Measurements from ENCODE around the gene DDOST. TPM values are rescaled to one million over a fixed set of nuclear protein-coding genes. Genes with fewer than 3 reads are reported as not detected.

The DDOST gene
- total RNA-seq, 4 donors from 2014 or later, result 70.3 to 157 (median 105) TPM

GRCh38 chr1:20602851-20603450 is 58.2 kb downstream of the DDOST start:
- TF ChIP-seq POLR2A (IDR thresholded peaks at IDR 0.05), result no peak
- TF ChIP-seq CTCF (IDR thresholded peaks at IDR 0.05), result no peak
- TF ChIP-seq POLR2AphosphoS5 (IDR thresholded peaks at IDR 0.05), result no peak
- TF ChIP-seq EP300 (IDR thresholded peaks at IDR 0.05; ENCODE audit: low read depth), result no peak
- WGBS, 2 donors (ENCODE audit: low coverage in 1 of 2), result 85 to 92% methylated on average over 2 to 4 of the region's 4 CpGs
- Histone ChIP-seq H3K36me3 (no peaks in the 10 kb centered on the region), H3K4me3 (no peak overlapping the region), H3K27me3 (no peaks in the 10 kb centered on the region), H3K4me1 (peaks cover 0 to 11% (median 0%) of the 10 kb centered on the region in 4 donors), H3K27ac (peak overlapping the region in 1 of 4 donors; percentile 3), H3K9me3 (no peaks in the 10 kb centered on the region)
- intact Hi-C loops (cut with DNase I; ENCODE audit: low total_unique reads), result no loop called here
- DNase-seq, result no peak
- in situ Hi-C loops (cut with MboI; ENCODE audit: low pct_ligation_motif_present in 1 of 4, low pct_unique_long_range_greater_than_20kb in 1 of 4, low sequenced_read_pairs in 3 of 4), result no loop called here

Other genes with a start within 250 kb of the DDOST start
- gene CAMK2N1, start 175.2 kb downstream of the DDOST start, total RNA-seq, result 100 to 1,000 TPM in 1 of 4 donors, 10 to 100 TPM in 3; 74.3 to 126 (median 85.9) TPM
- 10 to 100 TPM; 21.9 to 53.9 (median 43.9) TPM for gene MUL1, start 153.2 kb downstream of the DDOST start, total RNA-seq
- gene FAM43B, start 108.8 kb downstream of the DDOST start, total RNA-seq, result not detected
- 10 to 100 TPM in 3 of 4 donors, not detected in 1; 39.7 to 50.5 (median 43.1) TPM for gene CDA, start 72.3 kb downstream of the DDOST start, total RNA-seq
- gene PINK1, start 27.9 kb downstream of the DDOST start, total RNA-seq, result 100 to 1,000 TPM; 122 to 235 (median 192) TPM
- 10 to 100 TPM in 1 of 4 donors, under 1 TPM in 2, not detected in 1; 0.27 to 21.1 (median 0.79) TPM for gene KIF17, start 56.6 kb upstream of the DDOST start, total RNA-seq
- gene SH2D5, start 71.3 kb upstream of the DDOST start, total RNA-seq, result under 1 TPM in 1 of 4 donors, not detected in 3; 0.37 TPM
- gene HP1BP3, start 125.9 kb upstream of the DDOST start, total RNA-seq, result 100 to 1,000 TPM; 143 to 272 (median 197) TPM

Measured in transverse colon (tissue), 4 donors.